ENCODE data around the gene SNX15. TPM values are rescaled to one million over a fixed set of nuclear protein-coding genes. Genes with fewer than 3 reads are reported as not detected.
A peak's percentile ranks its signal among the peaks of the same experiment; 100 is the strongest.

Gene SNX15
- total and polyA plus RNA-seq, 7 donors: 15.6 to 66.5 (median 21.7) TPM

DNA sequence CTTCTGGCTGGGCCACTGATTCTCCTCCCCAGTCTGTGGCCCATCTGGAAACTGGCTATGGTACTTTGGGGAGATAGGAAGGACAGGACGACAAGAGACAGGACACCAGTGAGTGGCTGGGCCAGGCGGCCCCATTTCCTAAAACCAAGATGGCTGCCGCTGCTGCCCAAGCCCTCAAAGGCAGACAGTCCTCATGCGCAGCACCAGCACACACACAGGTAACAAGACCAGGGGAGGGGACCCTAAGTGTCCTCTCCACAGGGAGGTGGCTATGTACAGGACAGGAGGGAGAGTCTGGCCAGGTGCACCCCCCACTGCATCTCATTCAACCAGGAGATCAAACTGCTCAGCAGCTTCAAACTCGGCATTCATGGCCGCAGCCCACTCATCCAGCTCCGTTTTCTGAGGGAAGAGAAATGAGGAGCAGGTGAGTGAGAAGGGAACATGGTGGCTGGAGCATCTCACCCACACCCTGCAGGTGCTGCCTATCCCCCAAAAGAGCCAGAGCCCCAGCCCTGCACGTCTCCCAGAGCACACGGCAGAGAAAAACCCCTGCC is 51.6 kb downstream of the SNX15 start:
- TF ChIP-seq, protein P1, sequence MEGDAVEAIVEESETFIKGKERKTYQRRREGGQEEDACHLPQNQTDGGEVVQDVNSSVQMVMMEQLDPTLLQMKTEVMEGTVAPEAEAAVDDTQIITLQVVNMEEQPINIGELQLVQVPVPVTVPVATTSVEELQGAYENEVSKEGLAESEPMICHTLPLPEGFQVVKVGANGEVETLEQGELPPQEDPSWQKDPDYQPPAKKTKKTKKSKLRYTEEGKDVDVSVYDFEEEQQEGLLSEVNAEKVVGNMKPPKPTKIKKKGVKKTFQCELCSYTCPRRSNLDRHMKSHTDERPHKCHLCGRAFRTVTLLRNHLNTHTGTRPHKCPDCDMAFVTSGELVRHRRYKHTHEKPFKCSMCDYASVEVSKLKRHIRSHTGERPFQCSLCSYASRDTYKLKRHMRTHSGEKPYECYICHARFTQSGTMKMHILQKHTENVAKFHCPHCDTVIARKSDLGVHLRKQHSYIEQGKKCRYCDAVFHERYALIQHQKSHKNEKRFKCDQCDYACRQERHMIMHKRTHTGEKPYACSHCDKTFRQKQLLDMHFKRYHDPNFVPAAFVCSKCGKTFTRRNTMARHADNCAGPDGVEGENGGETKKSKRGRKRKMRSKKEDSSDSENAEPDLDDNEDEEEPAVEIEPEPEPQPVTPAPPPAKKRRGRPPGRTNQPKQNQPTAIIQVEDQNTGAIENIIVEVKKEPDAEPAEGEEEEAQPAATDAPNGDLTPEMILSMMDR (IDR thresholded peaks at IDR 0.05): no peak
- H3K36me3 ChIP-seq (ENCODE audit: insufficient read depth in 1 of 2, low read depth in 1 of 2): no peaks in the 10 kb centered on the region
- H3K27me3 ChIP-seq (ENCODE audit: insufficient read depth in 3 of 3, low read length in 2 of 3): no peaks in the 10 kb centered on the region
- WGBS, 3 donors: 87 to 89% (median 89%) methylated on average over 9 of the region's 9 CpGs
- no peak overlapping the region for H3K4me3 ChIP-seq
- no peaks in the 10 kb centered on the region for H3K9me3 ChIP-seq
- intact Hi-C loops (cut with DNase I): loop anchor here in 1 of 2 donors (5.0 kb wide), 1 partner anchor 57 kb away; no protein-coding TSS in a partner anchor
- no peak overlapping the region for H3K27ac ChIP-seq
- DNase-seq (no peak), ATAC-seq (no peak)
- H3K4me1 ChIP-seq: peaks cover 9% of the 10 kb centered on the region

DNA sequence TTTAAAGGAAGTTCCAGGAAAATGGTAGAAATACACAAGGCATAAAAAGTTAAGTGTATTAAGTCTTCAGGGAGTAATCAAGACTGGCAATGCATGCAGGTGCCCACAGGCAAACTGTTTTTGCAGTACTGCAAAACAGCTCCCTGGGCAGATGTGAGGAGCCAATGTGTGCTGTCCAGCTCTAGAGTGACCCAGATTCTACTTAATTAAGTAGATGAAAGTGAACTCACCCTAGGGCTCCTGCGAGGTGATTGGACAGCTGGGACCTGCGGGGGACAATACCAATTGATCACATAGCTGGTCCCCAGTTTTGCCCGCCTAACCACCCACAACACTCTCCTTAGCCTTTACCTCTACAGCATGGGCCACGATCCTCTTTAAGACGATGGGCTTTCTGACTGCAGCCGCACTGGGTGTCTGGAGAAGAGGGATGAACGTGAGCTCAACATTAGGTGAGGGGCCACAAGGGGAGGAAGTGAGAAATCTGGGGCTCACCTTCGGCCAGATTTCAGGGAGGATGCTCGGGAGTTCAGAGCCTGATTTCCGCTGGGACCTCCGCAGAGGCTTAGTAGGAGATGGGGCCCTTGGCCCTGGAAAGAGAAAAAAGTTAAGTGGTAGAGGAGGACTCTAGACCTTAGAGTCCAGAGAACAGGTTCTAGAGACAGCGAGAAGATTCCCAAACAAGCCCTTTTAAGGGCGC is 56.0 kb downstream of the SNX15 start:
- TF ChIP-seq, protein P1 (IDR thresholded peaks at IDR 0.05): no peak
- WGBS, 3 donors: 3 to 6% (median 3%) methylated on average over 13 of the region's 13 CpGs
- intact Hi-C loops (cut with DNase I): loop anchor here (5.0 kb wide), 1 partner anchor 41 kb away; the partner anchor contains the start of gene SAC3D1 (in 2 of the 2)

DNA sequence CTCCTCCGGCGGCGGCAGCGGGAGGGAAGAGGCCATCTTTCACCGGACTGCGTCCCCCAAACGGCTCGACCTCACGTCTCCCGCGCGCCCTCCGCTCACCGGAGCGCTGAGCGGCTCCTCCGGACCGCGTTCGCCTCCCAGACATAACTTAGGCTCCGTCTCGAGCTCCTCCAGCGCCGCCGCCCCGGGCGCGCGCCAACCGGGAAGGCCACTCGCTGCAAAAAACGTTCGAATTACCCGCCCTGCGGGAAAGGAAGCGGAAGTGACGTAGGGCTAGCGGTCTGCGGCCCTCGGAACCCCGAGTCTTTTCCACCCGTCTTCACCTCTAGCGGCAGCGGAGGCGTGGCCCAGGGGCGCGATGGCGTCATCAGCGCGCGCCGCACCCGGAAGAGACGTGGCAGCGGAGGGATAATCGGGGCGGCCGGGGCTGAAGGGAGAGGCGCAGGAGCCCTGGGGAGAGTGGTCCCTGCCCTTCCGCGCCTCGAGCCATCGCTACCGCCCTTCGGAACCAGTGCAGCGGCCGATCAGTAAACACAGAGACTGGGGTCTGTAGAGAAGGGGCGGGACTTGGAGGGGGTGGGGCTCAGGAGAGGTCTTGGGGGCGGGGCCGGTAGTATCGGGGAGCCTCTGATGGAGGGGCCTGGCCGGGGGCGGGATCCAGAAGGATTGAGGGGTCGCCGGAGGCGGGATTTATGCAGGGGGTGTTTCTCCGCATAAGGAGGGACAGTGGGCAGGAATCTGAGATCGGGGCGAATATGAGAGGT is 56.8 kb downstream of the SNX15 start, which contains the start of the genes CDCA5 and ZFPL1:
CDCA5 (minus strand) TSS at position 207 of the 764 bp plus-strand sequence; CDS start at position 145, 62 bp downstream.
ZFPL1 (plus strand) TSS at position 389 of the 764 bp plus-strand sequence. CDS start 477 bp downstream, outside the sequence.
- no peaks in the 10 kb centered on the region for H3K9me3 ChIP-seq
- H3K27ac ChIP-seq: peak within 1 kb of the TSS; percentile 88
- H3K27me3 ChIP-seq (ENCODE audit: insufficient read depth in 3 of 3, low read length in 2 of 3): no peaks in the 10 kb centered on the region
- 1% methylated on average over 56 to 79 of the region's 79 CpGs for WGBS, 3 donors
- intact Hi-C loops (cut with DNase I): loop anchor here (1.0 to 5.0 kb wide), 3 partner anchors 12 to 42 kb away; partner anchors contain the start of genes SAC3D1 (in 2 of the 2) and VPS51 (in 1 of the 2)
- peaks cover 3 to 41% of the 10 kb centered on the region in 2 donors for H3K36me3 ChIP-seq (ENCODE audit: insufficient read depth in 1 of 2, low read depth in 1 of 2)
- peaks cover 23% of the 10 kb centered on the region for H3K4me1 ChIP-seq
- TF ChIP-seq, protein P1 (IDR thresholded peaks at IDR 0.05): no peak
- H3K4me3 ChIP-seq: peak within 1 kb of the TSS; percentile 84
- ATAC-seq (peak; percentile 97 to 99 (median 99)), DNase-seq (peak; percentile 96 to 97)

More for the DNA sequence above, 56.0 kb downstream of the SNX15 start:
- Histone ChIP-seq H3K4me1 (peaks cover 23% of the 10 kb centered on the region), H3K27ac (peak overlapping the region; percentile 88), H3K4me3 (peak overlapping the region; percentile 84), H3K27me3 (ENCODE audit: insufficient read depth in 3 of 3, low read length in 2 of 3) (no peaks in the 10 kb centered on the region), H3K36me3 (ENCODE audit: insufficient read depth in 1 of 2, low read depth in 1 of 2) (peaks cover 3 to 34% of the 10 kb centered on the region in 2 donors), H3K9me3 (no peaks in the 10 kb centered on the region)
- ATAC-seq: peak in 2 of 4 donors; percentile 1 to 4
- no peak for DNase-seq

DNA sequence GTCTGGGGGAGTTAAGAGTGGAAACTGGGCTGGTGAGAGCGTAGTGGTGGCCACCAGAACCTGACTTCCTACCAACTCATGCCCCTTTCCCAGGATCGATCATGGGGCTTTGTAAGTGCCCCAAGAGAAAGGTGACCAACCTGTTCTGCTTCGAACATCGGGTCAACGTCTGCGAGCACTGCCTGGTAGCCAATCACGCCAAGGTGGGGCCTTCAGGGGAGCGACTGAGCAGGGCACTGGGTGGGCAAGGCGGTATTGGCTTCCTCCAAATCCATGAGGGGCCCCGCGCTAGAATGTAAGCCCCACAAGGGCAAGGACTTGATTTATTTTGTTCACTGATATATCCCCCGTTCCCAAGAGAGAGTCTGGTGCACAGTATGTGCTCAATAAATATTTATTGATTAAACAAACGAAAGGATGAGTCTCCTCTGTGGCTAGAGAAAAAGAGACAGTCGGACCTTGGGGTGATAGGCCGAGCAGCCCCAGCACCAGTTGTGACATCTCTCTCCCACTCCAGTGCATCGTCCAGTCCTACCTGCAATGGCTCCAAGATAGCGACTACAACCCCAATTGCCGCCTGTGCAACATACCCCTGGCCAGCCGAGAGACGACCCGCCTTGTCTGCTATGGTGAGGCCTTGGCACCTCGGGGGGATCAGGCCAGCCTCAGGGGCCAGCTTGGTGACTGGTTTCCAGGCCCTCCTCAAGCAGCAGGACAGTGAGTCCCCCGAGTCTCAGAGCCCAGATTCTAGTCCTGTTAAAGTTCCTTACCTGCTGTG is 57.5 kb downstream of the SNX15 start:
- H3K36me3 ChIP-seq (ENCODE audit: insufficient read depth in 1 of 2, low read depth in 1 of 2): peaks cover 3 to 49% of the 10 kb centered on the region in 2 donors
- H3K9me3 ChIP-seq: no peaks in the 10 kb centered on the region
- peaks cover 23% of the 10 kb centered on the region for H3K4me1 ChIP-seq
- intact Hi-C loops (cut with DNase I): loop anchor here (1.0 to 5.0 kb wide), 3 partner anchors 12 to 42 kb away; partner anchors contain the start of genes SAC3D1 (in 2 of the 2) and VPS51 (in 1 of the 2)
- peak overlapping the region; percentile 84 for H3K4me3 ChIP-seq
- DNase-seq (no peak), ATAC-seq (peak in 1 of 4 donors; percentile 8)
- H3K27me3 ChIP-seq (ENCODE audit: insufficient read depth in 3 of 3, low read length in 2 of 3): no peaks in the 10 kb centered on the region
- 42 to 44% (median 43%) methylated on average over 23 of the region's 23 CpGs for WGBS, 3 donors
- peak overlapping the region; percentile 88 for H3K27ac ChIP-seq
- TF ChIP-seq, protein P1 (IDR thresholded peaks at IDR 0.05): no peak

Data from psoas muscle (tissue), 8 donors.